ENCODE data around the gene PLCL2. TPM values are rescaled to one million over a fixed set of nuclear protein-coding genes. Genes with fewer than 3 reads are reported as not detected.

PLCL2 gene
- total and polyA plus RNA-seq, 12 donors: 4.5 to 44.0 (median 27.1) TPM

DNA sequence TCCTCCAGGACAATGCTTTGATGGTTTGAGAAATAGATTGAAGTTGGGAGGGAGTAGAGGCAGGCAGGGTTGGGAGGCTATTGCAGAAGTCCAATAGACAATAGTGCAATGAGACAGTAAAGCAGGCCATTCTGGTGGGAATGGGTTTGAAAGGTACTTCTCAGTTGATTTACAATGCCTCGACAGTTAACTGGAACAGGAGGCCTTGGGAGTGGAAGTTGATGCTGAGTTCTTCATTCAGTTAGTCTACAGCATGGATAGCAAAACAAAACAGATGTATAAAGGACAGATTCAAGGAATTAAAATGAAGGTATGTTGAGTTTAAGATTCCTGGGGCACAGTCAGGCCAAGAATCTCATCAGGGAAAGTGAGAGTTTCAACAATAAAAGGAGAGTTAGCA lies 6.8 kb upstream of the PLCL2 start:
- Histone ChIP-seq H3K4me3 (no peak overlapping the region), H3K27ac (no peak overlapping the region), H3K27me3 (no peaks in the 10 kb centered on the region), H3K9me3 (replicated peaks in 1 of 3) (no peaks in the 10 kb centered on the region), H3K4me1 (replicated peaks in 1 of 2) (no peaks in the 10 kb centered on the region), H3K36me3 (replicated peaks in 1 of 2) (no peaks in the 10 kb centered on the region)
- TF ChIP-seq CTCF (IDR thresholded peaks at IDR 0.05) (no peak), POLR2A (IDR thresholded peaks at IDR 0.05) (no peak)
- intact Hi-C loops (cut with DNase I): no loop called here
- DNase-seq: no peak
- 90 to 96% (median 96%) methylated on average over 1 of the region's 1 CpG for WGBS, 4 donors

DNA sequence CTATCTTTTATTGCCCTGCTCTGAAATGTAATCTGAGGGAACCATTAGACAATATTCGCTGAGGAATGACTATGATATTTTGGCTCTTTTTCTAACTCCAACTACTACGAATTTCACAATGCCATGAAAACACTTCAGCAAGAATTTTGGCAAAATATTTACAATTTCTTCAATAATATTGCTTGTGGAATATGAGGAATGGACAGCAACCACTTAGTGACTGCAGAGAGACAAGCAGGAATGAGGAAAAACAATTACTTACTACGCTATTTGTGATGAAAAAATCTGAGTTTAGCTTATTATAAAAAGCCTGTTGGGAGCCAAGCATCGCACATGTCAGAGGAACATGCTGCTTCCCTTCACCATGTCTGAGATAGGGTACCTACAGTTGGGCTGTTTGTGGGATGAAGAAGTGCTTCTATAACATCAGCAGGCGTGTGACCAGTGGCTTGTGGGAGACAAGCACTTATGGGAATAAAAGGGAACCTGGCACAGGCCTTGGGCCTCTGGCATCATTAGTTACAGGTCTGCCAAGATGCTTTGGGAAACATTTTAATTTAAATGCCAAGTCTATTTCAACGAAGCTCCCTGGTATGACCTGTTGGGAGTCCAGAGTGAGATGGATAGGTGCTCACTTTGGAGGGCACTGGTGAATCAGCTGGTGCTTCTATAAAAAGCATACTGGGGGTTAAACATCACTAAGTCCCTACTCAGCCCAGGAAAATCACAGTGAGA lies 2.7 kb upstream of the PLCL2 start:
- WGBS, 4 donors: 72 to 80% (median 74%) methylated on average over 6 of the region's 6 CpGs
- intact Hi-C loops (cut with DNase I): no loop called here
- no peak for DNase-seq
- Histone ChIP-seq H3K36me3 (replicated peaks in 1 of 2) (no peaks in the 10 kb centered on the region), H3K27ac (peak overlapping the region in 1 of 5 donors; percentile 95), H3K27me3 (no peaks in the 10 kb centered on the region), H3K4me1 (replicated peaks in 1 of 2) (peaks cover 0 to 13% of the 10 kb centered on the region in 2 donors), H3K9me3 (replicated peaks in 1 of 3) (no peaks in the 10 kb centered on the region), H3K4me3 (no peak overlapping the region)
- TF ChIP-seq CTCF (IDR thresholded peaks at IDR 0.05): no peak
- TF ChIP-seq POLR2A (IDR thresholded peaks at IDR 0.05): no peak

GRCh38 chr3:16883057-16883722 lies 1.6 kb upstream of the PLCL2 start:
- H3K4me3 ChIP-seq: peak overlapping the region in 1 of 4 donors; percentile 92
- intact Hi-C loops (cut with DNase I): no loop called here
- 77 to 85% (median 82%) methylated on average over 23 of the region's 23 CpGs for WGBS, 4 donors
- H3K27me3 ChIP-seq: no peaks in the 10 kb centered on the region
- TF ChIP-seq POLR2A (IDR thresholded peaks at IDR 0.05) (no peak), CTCF (IDR thresholded peaks at IDR 0.05) (no peak)
- DNase-seq: no peak
- H3K36me3 ChIP-seq (replicated peaks in 1 of 2): no peaks in the 10 kb centered on the region
- peak overlapping the region in 4 of 5 donors; percentile 84 to 95 (median 90) for H3K27ac ChIP-seq
- H3K9me3 ChIP-seq (replicated peaks in 1 of 3): no peaks in the 10 kb centered on the region
- peaks cover 5 to 24% of the 10 kb centered on the region in 2 donors for H3K4me1 ChIP-seq (replicated peaks in 1 of 2)

- H3K4me3 ChIP-seq: peak overlapping the region in 3 of 4 donors; percentile 43 to 92 (median 91)
- H3K4me1 ChIP-seq (replicated peaks in 1 of 2): peaks cover 8 to 29% of the 10 kb centered on the region in 2 donors
- intact Hi-C loops (cut with DNase I): no loop called here
- TF ChIP-seq POLR2A (IDR thresholded peaks at IDR 0.05) (no peak), CTCF (IDR thresholded peaks at IDR 0.05) (no peak)
- no peaks in the 10 kb centered on the region for H3K9me3 ChIP-seq (replicated peaks in 1 of 3)
- no peaks in the 10 kb centered on the region for H3K36me3 ChIP-seq (replicated peaks in 1 of 2)
- WGBS, 4 donors: 60 to 69% (median 65%) methylated on average over 13 to 16 of the region's 16 CpGs
- DNase-seq: no peak
- no peaks in the 10 kb centered on the region for H3K27me3 ChIP-seq
- H3K27ac ChIP-seq: peak overlapping the region in 4 of 5 donors; percentile 84 to 95 (median 90)
Observed at GRCh38 chr3:16883723-16884083, 1.1 kb upstream of the PLCL2 start.
